ENCODE measurements around the gene BCAM.

Gene BCAM

DNA sequence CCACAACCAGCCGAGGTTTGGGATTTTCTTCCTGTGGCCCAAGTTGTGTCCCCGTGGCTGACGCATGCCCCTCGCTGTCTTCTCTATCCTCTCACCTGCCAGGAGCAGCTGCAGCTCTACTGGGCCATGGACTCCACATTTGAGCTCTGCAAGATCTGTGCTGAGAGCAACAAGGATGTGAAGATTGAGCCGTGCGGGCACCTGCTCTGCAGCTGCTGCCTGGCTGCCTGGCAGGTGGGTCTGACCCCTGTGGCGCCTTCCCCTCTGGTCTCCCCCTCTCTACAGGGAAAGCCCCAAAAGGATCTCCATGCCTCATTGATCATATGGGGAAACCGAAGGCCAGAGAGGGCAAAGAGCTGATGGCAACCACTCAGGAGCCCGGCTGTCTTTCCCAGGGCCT is 16.6 kb upstream of the BCAM start:
- DNase-seq (ENCODE audit: low spot score) = no peak

GRCh38 chr19:44794610-44795009 is 14.3 kb upstream of the BCAM start:
- FAIRE-seq (no peak), DNase-seq (ENCODE audit: low spot score) (no peak)

More for the DNA sequence above, 16.6 kb upstream of the BCAM start:
- no peak for FAIRE-seq

DNA sequence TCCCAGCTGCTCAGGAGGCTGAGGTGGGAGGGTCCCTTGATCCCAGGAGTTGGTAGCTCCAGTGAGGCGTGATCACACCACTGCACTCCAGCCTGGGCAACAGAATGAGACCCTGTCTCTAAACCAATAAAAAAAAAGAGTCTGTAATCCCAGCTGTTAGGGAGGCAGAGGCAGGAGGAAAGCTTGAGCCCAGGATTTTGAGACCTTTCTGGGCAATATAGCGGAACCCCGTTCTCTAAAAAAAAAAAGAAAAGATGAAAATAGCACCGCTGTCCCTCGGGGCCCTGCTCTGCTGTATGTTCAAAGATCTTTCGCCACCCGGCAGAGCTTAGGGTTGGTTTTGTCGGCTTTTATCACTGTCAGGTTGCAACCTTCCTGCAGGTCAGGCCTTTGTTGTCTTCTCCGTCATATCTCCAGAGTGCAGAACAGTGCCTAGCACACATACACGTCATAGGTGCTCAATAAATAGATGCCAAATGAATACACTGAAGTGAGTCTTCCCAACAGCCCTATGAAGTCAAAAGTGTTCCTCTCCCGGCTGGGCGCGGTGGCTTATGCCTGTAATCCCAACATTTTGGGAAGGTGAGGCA is 13.4 kb upstream of the BCAM start:
- FAIRE-seq = no peak
- DNase-seq (ENCODE audit: low spot score) = no peak

- DNase-seq (ENCODE audit: low spot score) (peak; percentile 65), FAIRE-seq (no peak)
Measured at GRCh38 chr19:44796701-44797115, 12.2 kb upstream of the BCAM start.

GRCh38 chr19:44799627-44800346 is 9.1 kb upstream of the BCAM start:
- FAIRE-seq (no peak), DNase-seq (ENCODE audit: low spot score) (no peak)

DNA sequence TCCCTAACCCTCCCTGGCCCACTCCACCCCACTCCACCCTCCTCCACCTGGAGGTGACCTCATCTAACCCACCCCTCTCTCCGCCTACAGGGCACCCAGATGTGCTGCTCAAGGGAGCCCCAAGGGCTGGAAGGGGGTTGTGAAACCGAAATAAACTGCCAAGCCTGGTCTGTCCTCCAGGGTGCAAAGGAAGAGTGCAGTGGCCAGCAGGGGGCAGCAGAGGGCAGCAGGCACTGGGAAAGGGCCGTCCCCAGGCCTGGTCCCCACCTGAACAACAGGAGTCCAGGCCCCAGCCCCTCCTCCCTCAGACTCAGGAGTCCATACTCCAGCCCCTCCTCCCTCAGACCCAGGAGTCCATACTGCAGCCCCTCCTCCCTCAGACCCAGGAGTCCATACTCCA is 8.4 kb upstream of the BCAM start:
- peak; percentile 85 for DNase-seq (ENCODE audit: low spot score)
- FAIRE-seq = peak; percentile 17

DNA sequence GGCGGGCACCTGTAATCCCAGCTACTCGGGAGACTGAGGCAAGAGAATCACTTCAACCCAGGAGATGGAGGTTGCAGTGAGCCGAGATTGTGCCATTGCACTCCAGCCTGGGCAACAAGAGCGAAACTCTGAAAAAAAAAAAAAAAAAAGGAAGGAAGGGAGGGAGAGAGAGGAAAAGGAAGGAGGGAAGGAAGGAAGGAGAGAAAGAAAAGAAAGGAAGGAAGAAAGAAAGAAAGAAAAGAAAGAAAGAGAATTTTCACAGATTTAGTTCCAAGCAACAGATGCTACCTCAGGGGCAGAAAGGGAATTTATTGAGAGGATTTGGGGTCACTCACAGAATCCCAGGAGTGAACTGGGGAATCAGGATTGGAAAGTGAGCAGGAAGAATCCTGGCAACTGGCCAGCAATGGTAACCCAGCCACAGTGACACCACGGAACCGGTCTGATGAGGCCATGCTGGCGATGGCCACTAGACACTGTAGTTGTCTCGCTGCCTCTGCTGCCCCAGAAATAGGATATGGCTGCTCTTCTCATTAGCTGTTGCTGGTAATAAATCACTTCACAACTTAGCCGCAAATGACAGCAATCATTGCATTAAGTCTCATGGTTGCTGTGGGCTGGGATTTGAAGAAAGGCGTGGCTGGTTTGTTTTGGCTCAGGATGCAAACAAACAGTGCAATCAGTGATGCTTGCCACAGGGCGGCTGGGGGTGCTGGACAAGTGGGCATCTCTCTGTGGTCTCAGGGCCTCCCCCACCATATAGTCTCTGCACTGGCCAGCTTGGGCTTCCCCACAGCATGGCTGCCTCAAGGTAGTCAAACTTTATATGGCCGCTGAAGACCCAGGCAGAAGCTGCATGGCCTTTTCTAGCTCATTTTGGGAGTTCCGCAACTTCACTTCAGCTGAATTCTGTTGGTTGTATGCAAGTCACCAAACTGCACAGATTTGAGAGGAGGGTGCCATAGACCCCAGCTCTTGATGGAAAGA is 5.2 kb upstream of the BCAM start:
- DNase-seq (ENCODE audit: low spot score) = no peak
- FAIRE-seq = no peak

- DNase-seq (ENCODE audit: low spot score) (no peak), FAIRE-seq (no peak)
Measured at GRCh38 chr19:44806291-44806690, 2.6 kb upstream of the BCAM start.

DNA sequence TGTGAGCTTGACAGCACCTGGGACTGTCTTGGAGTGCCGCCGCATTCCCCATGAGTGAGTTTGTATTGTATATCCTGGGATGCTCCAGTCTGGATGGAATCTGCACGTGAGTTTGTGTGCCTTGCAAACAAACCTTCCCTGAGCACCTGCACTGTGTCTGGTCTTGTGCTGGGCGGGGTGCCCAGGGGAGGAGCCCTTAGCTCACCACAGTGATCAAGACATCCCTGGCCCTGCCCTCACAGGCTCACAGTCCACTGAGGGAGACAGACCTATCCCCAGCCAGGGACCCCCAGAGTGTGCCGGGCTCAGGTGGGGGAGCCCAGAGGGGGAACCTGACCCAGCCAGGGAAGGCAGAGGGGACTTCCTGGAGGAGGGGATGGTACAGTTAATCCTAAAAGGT is 1.7 kb upstream of the BCAM start:
- FAIRE-seq (no peak), DNase-seq (ENCODE audit: low spot score) (peak; percentile 76)

- FAIRE-seq = peak; percentile 87
Measured at GRCh38 chr19:44807652-44808462, 1.0 kb upstream of the BCAM start.

GRCh38 chr19:44809577-44810233 is 802 bp downstream of the BCAM start:
- FAIRE-seq (no peak), DNase-seq (ENCODE audit: low spot score) (no peak)

More at GRCh38 chr19:44807652-44808462, 1.0 kb upstream of the BCAM start:
- DNase-seq (ENCODE audit: low spot score) = peak; percentile 79

GRCh38 chr19:44810234-44811121 is 1.6 kb downstream of the BCAM start:
- DNase-seq (ENCODE audit: low spot score) = no peak
- FAIRE-seq = no peak

DNA sequence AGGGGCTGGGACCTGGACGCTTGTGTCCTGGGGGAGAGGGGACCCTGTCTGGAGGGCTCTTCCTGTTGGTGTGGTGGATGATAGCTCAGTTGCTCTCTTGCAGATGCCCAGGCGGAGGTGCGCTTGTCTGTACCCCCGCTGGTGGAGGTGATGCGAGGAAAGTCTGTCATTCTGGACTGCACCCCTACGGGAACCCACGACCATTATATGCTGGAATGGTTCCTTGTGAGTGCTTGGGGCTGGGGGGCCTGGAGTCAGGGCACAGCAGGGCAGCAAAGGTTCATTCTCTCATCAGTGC is 2.2 kb downstream of the BCAM start:
- DNase-seq (ENCODE audit: low spot score) (no peak), FAIRE-seq (no peak)

- no peak for FAIRE-seq
- no peak for DNase-seq (ENCODE audit: low spot score)
Measured at GRCh38 chr19:44812142-44812718, 3.3 kb downstream of the BCAM start.

DNA sequence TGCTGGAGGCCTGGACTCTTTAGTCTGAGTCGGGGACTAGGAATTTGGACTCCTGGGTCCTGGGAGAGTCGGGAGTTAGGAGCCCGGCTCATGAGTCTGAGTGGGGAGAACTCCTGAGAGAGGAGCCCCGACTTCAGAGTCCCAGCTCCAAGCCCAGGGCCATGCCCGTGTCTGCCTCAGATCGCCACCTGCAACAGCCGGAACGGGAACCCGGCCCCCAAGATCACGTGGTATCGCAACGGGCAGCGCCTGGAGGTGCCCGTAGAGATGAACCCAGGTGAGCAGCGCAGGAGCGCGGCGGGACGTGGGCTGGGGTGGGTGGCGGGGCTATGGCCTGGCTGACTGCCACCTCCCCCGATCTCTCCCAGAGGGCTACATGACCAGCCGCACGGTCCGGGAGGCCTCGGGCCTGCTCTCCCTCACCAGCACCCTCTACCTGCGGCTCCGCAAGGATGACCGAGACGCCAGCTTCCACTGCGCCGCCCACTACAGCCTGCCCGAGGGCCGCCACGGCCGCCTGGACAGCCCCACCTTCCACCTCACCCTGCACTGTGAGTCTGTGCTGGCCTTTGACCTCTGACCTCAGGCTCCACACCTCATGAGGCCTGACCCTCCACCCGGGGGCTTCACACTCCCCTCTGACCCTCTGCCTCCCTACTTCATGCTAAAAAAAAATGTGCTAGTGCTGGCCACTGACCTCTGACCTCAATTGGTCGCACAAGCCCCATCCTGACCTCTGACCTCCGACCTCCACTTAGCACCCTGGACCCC is 4.4 kb downstream of the BCAM start:
- FAIRE-seq = no peak
- no peak for DNase-seq (ENCODE audit: low spot score)

DNA sequence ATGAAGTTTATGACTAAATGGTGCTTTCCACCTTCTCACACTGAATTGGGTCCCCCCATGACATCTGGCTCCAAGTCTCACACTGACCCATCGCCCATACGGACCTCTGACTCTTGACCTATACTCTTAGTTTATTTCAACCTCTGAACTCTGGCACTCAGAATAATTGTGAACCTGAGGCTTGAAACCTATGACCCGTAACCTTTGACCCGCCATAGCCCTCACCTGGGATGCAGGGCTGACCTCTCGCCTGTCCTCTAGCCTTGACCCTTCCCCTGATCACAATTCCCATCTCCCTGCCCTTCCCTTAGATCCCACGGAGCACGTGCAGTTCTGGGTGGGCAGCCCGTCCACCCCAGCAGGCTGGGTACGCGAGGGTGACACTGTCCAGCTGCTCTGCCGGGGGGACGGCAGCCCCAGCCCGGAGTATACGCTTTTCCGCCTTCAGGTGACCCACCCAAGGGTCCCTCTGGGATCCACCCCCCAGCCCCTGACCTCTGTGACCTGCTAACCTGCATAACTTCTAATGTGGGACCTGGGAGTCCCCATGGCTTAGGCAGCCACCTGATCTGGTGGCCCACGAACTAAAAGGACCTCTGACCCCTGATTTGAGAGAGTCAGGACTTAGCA is 5.1 kb downstream of the BCAM start:
- no peak for DNase-seq (ENCODE audit: low spot score)
- FAIRE-seq = no peak

DNA sequence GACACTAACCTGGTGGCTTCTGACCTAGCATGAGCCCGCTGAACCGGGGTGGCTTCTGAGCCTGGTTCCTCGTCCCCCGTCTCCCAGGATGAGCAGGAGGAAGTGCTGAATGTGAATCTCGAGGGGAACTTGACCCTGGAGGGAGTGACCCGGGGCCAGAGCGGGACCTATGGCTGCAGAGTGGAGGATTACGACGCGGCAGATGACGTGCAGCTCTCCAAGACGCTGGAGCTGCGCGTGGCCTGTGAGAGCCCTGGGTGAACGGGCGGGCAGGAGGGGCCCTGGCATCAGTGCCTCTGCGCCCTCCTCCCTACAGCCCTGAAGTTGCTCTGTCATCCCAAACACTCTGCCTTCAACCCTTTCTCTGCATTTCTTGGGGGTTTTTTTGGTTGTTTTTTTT is 5.6 kb downstream of the BCAM start:
- no peak for FAIRE-seq

DNA sequence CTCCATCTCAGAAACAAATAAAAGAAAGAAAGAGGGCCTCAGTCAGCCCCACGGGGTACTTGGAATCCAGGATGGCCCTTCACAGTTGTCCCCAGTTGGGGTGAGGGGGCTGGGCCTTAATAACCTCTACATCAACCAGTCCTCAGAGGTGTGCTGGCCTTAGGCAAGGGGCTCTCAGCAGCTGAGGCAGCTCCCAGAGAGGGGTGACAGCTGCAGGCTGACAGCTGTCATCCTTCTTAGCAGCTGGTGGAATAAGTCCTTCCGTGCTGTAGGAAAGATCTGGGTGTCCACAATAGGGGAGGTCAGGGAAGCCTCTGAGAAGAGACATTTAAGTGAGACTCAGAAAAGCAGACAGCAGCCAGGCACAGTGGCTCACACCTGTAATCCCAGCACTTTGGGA is 7.4 kb downstream of the BCAM start:
- no peak for FAIRE-seq
- no peak for DNase-seq (ENCODE audit: low spot score)

More for the DNA sequence above, 5.6 kb downstream of the BCAM start:
- DNase-seq (ENCODE audit: low spot score) = no peak

Measured in urothelium cell line (cell line).